ENCODE measurements around the gene TMUB1.
A peak's percentile ranks its signal among the peaks of the same experiment; 100 is the strongest.

Gene TMUB1

GRCh38 chr7:151083071-151083823 lies at the start of gene TMUB1:
Gene TMUB1, minus strand, starts transcription at chr7:151083493. Its CDS starts 930 bp downstream, at chr7:151082563.
- H3K9me3 Mint-ChIP-seq, result no peaks in the 10 kb centered on the region
- peak; percentile 61 for ATAC-seq
- H3K4me3 Mint-ChIP-seq, result peak within 1 kb of the TSS; percentile 95
- peaks cover 43% of the 10 kb centered on the region for H3K4me1 Mint-ChIP-seq
- peaks cover 13% of the 10 kb centered on the region for H3K27me3 Mint-ChIP-seq
- peak; percentile 86 for DNase-seq
- H3K36me3 Mint-ChIP-seq (ENCODE audit: low read depth), result peaks cover 5% of the 10 kb centered on the region
- H3K27ac Mint-ChIP-seq, result peak within 1 kb of the TSS; percentile 91

GRCh38 chr7:151132461-151133205 lies 49.3 kb upstream of the TMUB1 start:
- Mint-ChIP-seq H3K36me3 (ENCODE audit: low read depth) (peaks cover 3% of the 10 kb centered on the region), H3K27ac (no peak overlapping the region), H3K4me3 (no peak overlapping the region), H3K9me3 (no peaks in the 10 kb centered on the region), H3K4me1 (no peaks in the 10 kb centered on the region), H3K27me3 (no peaks in the 10 kb centered on the region)
- DNase-seq (no peak), ATAC-seq (no peak)

GRCh38 chr7:151131592-151132293 lies 48.5 kb upstream of the TMUB1 start:
- H3K9me3 Mint-ChIP-seq, result no peaks in the 10 kb centered on the region
- H3K27ac Mint-ChIP-seq, result no peak overlapping the region
- H3K27me3 Mint-ChIP-seq, result no peaks in the 10 kb centered on the region
- DNase-seq (no peak), ATAC-seq (no peak)
- H3K36me3 Mint-ChIP-seq (ENCODE audit: low read depth), result peaks cover 3% of the 10 kb centered on the region
- H3K4me1 Mint-ChIP-seq, result no peaks in the 10 kb centered on the region
- H3K4me3 Mint-ChIP-seq, result no peak overlapping the region

GRCh38 chr7:151131224-151131591 lies 47.9 kb upstream of the TMUB1 start:
- H3K27me3 Mint-ChIP-seq, result no peaks in the 10 kb centered on the region
- ATAC-seq (no peak), DNase-seq (no peak)
- peaks cover 3% of the 10 kb centered on the region for H3K36me3 Mint-ChIP-seq (ENCODE audit: low read depth)
- no peak overlapping the region for H3K27ac Mint-ChIP-seq
- H3K9me3 Mint-ChIP-seq, result no peaks in the 10 kb centered on the region
- H3K4me3 Mint-ChIP-seq, result no peak overlapping the region
- H3K4me1 Mint-ChIP-seq, result no peaks in the 10 kb centered on the region

GRCh38 chr7:151130741-151131157 lies 47.5 kb upstream of the TMUB1 start:
- H3K4me1 Mint-ChIP-seq, result no peaks in the 10 kb centered on the region
- no peak overlapping the region for H3K27ac Mint-ChIP-seq
- peaks cover 3% of the 10 kb centered on the region for H3K36me3 Mint-ChIP-seq (ENCODE audit: low read depth)
- ATAC-seq, result no peak
- H3K4me3 Mint-ChIP-seq, result no peak overlapping the region
- no peaks in the 10 kb centered on the region for H3K27me3 Mint-ChIP-seq
- no peaks in the 10 kb centered on the region for H3K9me3 Mint-ChIP-seq
- no peak for DNase-seq

- no peak overlapping the region for H3K4me3 Mint-ChIP-seq
- ATAC-seq (no peak), DNase-seq (no peak)
- H3K27me3 Mint-ChIP-seq, result no peaks in the 10 kb centered on the region
- H3K27ac Mint-ChIP-seq, result no peak overlapping the region
- no peaks in the 10 kb centered on the region for H3K4me1 Mint-ChIP-seq
- H3K9me3 Mint-ChIP-seq, result no peaks in the 10 kb centered on the region
- H3K36me3 Mint-ChIP-seq (ENCODE audit: low read depth), result peaks cover 3% of the 10 kb centered on the region
These were observed 46.8 kb upstream of the TMUB1 start for GRCh38 chr7:151129960-151130591.

GRCh38 chr7:151129117-151129959 lies 46.0 kb upstream of the TMUB1 start:
- no peaks in the 10 kb centered on the region for H3K4me1 Mint-ChIP-seq
- H3K27me3 Mint-ChIP-seq, result no peaks in the 10 kb centered on the region
- peaks cover 3% of the 10 kb centered on the region for H3K36me3 Mint-ChIP-seq (ENCODE audit: low read depth)
- DNase-seq, result no peak
- no peak for ATAC-seq
- no peak overlapping the region for H3K4me3 Mint-ChIP-seq
- H3K27ac Mint-ChIP-seq, result no peak overlapping the region
- no peaks in the 10 kb centered on the region for H3K9me3 Mint-ChIP-seq

GRCh38 chr7:151128716-151129115 lies 45.4 kb upstream of the TMUB1 start:
- ATAC-seq (no peak), DNase-seq (no peak)
- no peak overlapping the region for H3K27ac Mint-ChIP-seq
- no peak overlapping the region for H3K4me3 Mint-ChIP-seq
- no peaks in the 10 kb centered on the region for H3K4me1 Mint-ChIP-seq
- no peaks in the 10 kb centered on the region for H3K9me3 Mint-ChIP-seq
- H3K27me3 Mint-ChIP-seq, result no peaks in the 10 kb centered on the region
- H3K36me3 Mint-ChIP-seq (ENCODE audit: low read depth), result peaks cover 4% of the 10 kb centered on the region

- ATAC-seq, result no peak
- H3K4me1 Mint-ChIP-seq, result no peaks in the 10 kb centered on the region
- H3K4me3 Mint-ChIP-seq, result no peak overlapping the region
- no peaks in the 10 kb centered on the region for H3K27me3 Mint-ChIP-seq
- H3K27ac Mint-ChIP-seq, result no peak overlapping the region
- H3K9me3 Mint-ChIP-seq, result no peaks in the 10 kb centered on the region
- DNase-seq, result no peak
- H3K36me3 Mint-ChIP-seq (ENCODE audit: low read depth), result peaks cover 5% of the 10 kb centered on the region
These were observed 44.9 kb upstream of the TMUB1 start for GRCh38 chr7:151128144-151128543.

- H3K27me3 Mint-ChIP-seq, result no peaks in the 10 kb centered on the region
- DNase-seq (no peak), ATAC-seq (no peak)
- H3K9me3 Mint-ChIP-seq, result no peaks in the 10 kb centered on the region
- H3K4me1 Mint-ChIP-seq, result no peaks in the 10 kb centered on the region
- peaks cover 5% of the 10 kb centered on the region for H3K36me3 Mint-ChIP-seq (ENCODE audit: low read depth)
- H3K27ac Mint-ChIP-seq, result no peak overlapping the region
- H3K4me3 Mint-ChIP-seq, result no peak overlapping the region
These were observed 43.3 kb upstream of the TMUB1 start for GRCh38 chr7:151126491-151127137.

GRCh38 chr7:151125846-151126481 lies 42.7 kb upstream of the TMUB1 start:
- DNase-seq (no peak), ATAC-seq (no peak)
- H3K4me1 Mint-ChIP-seq, result no peaks in the 10 kb centered on the region
- H3K27me3 Mint-ChIP-seq, result no peaks in the 10 kb centered on the region
- H3K9me3 Mint-ChIP-seq, result no peaks in the 10 kb centered on the region
- no peak overlapping the region for H3K4me3 Mint-ChIP-seq
- H3K27ac Mint-ChIP-seq, result no peak overlapping the region
- peaks cover 5% of the 10 kb centered on the region for H3K36me3 Mint-ChIP-seq (ENCODE audit: low read depth)

GRCh38 chr7:151125470-151125845 lies 42.2 kb upstream of the TMUB1 start:
- no peaks in the 10 kb centered on the region for H3K27me3 Mint-ChIP-seq
- no peaks in the 10 kb centered on the region for H3K9me3 Mint-ChIP-seq
- DNase-seq, result no peak
- peaks cover 5% of the 10 kb centered on the region for H3K36me3 Mint-ChIP-seq (ENCODE audit: low read depth)
- H3K4me3 Mint-ChIP-seq, result no peak overlapping the region
- no peaks in the 10 kb centered on the region for H3K4me1 Mint-ChIP-seq
- no peak for ATAC-seq
- H3K27ac Mint-ChIP-seq, result no peak overlapping the region

- H3K4me3 Mint-ChIP-seq, result no peak overlapping the region
- ATAC-seq, result no peak
- H3K9me3 Mint-ChIP-seq, result no peaks in the 10 kb centered on the region
- no peaks in the 10 kb centered on the region for H3K27me3 Mint-ChIP-seq
- H3K36me3 Mint-ChIP-seq (ENCODE audit: low read depth), result peaks cover 5% of the 10 kb centered on the region
- H3K4me1 Mint-ChIP-seq, result no peaks in the 10 kb centered on the region
- no peak for DNase-seq
- H3K27ac Mint-ChIP-seq, result no peak overlapping the region
These were observed 41.7 kb upstream of the TMUB1 start for GRCh38 chr7:151124899-151125399.
